HepG2 (cell line): ENCODE data around the gene DOK7. TPM values are rescaled to one million over a fixed set of nuclear protein-coding genes. Genes with fewer than 3 reads are reported as not detected.

ENCODE experiments used
- ATAC-seq: fragments of 200-7000 bp; cut with Tn5 transposase; 3 replicates; pipeline ENCODE4 v1.9.1; 2020; ENCODE audit warnings: mild to moderate bottlenecking, moderate library complexity
- BruUV-seq: library from RNA; stranded (reverse); fragments of 400-500 nt; replicated peaks from 2 replicates; lab custom pipeline; 2021; lab: Mats Ljungman, UMichigan
- CTCF ChIA-PET: fragments of 300-600 bp; formaldehyde crosslinking; extraction: SDS; loops from one replicate; lab custom pipeline; 2021; ENCODE audit warnings: low total read pairs, inconsistent platforms, low intra/inter-chr PET ratio; lab: Yijun Ruan, JAX
- POLR2A ChIA-PET: fragments of 350-600 bp; sonication (Branson Sonifier 250); formaldehyde crosslinking; loops from one replicate; lab custom pipeline; 2020; ENCODE audit warnings: antibody characterized with exemption, inconsistent platforms; lab: Yijun Ruan, JAX
- DNase-seq: peaks from one replicate; pipeline ENCODE4 v3.0.0-alpha.2; 2015; ENCODE audit warnings: low spot score
- FAIRE-seq: peaks from 3 replicates; lab custom pipeline; 2011; peaks lifted over from hg19 to GRCh38; lab: Jason Lieb, UNC
- H2AFZ ChIP-seq: one replicate; pipeline ENCODE4 v1.6.1; 2011; ENCODE audit warnings: low read length, inconsistent platforms
- H3K27ac ChIP-seq: fragments of 300-600 bp; 3 replicates; pipeline ENCODE4 v1.8.0; 2011; ENCODE audit warnings: mixed run types, mild to moderate bottlenecking, mixed read lengths, low read length, inconsistent platforms; ENCODE audit not compliant: insufficient read depth; ENCODE audit errors: extremely low read length
- H3K27me3 ChIP-seq, 2 experiments: fragments of 200-600 bp in 1 of 2; 2 replicates in 1 of 2; 3 replicates in 1 of 2; pipeline versions ENCODE4 v1.6.0 to v1.8.0; 2011; ENCODE audit warnings: low read length in 2 of 2, mild to moderate bottlenecking in 2 of 2, moderate library complexity in 2 of 2, inconsistent platforms in 1 of 2; ENCODE audit not compliant: insufficient read depth in 2 of 2, control insufficient read depth in 1 of 2
- H3K36me3 ChIP-seq, 2 experiments: fragments of 200-600 bp in 1 of 2; replicated peaks in 1 of 2; 2 replicates in 1 of 2; 3 replicates in 1 of 2; pipeline versions ENCODE4 v1.5.1 to v1.8.0; 2011; ENCODE audit warnings: low read length in 2 of 2, inconsistent platforms in 1 of 2; ENCODE audit not compliant: insufficient read depth in 2 of 2, control insufficient read depth in 1 of 2
- H3K4me1 ChIP-seq: 2 replicates; pipeline ENCODE4 v1.5.1; 2012; ENCODE audit warnings: low read length, inconsistent platforms; ENCODE audit not compliant: insufficient read depth
- H3K4me2 ChIP-seq: 2 replicates; pipeline ENCODE4 v1.6.0; 2011; ENCODE audit warnings: low read depth, low read length, inconsistent platforms
- H3K4me3 ChIP-seq, 3 experiments: fragments of 200-600 bp in 1 of 3; sonication (generic), shearing (Covaris generic) in 1 of 3; replicated peaks in 1 of 3; 2 replicates each; pipeline ENCODE4 v1.5.1; 2011 to 2016; ENCODE audit warnings: low read length in 3 of 3, inconsistent platforms in 2 of 3, low read depth in 2 of 3, mild to moderate bottlenecking in 2 of 3, control low read depth in 1 of 3, mixed read lengths in 1 of 3; ENCODE audit not compliant: insufficient read depth in 1 of 3
- H3K79me2 ChIP-seq: one replicate; pipeline ENCODE4 v1.6.1; 2011; ENCODE audit warnings: low read length, inconsistent platforms; ENCODE audit not compliant: insufficient read depth
- H3K9ac ChIP-seq: 2 replicates; pipeline ENCODE4 v1.6.0; 2011; ENCODE audit warnings: mild to moderate bottlenecking, low read depth, low read length, inconsistent platforms; ENCODE audit not compliant: insufficient read depth
- H3K9me3 ChIP-seq: 2 replicates; pipeline ENCODE4 v1.5.1; 2012; ENCODE audit warnings: mild to moderate bottlenecking, low read length
- H4K20me1 ChIP-seq: 2 replicates; pipeline ENCODE4 v1.6.0; 2011; ENCODE audit warnings: inconsistent platforms, mild to moderate bottlenecking, low read length, moderate library complexity; ENCODE audit not compliant: insufficient read depth
- AGO2 ChIP-seq: fragments of 200-400 bp; formaldehyde crosslinking; optimal IDR thresholded peaks from 2 replicates; pipeline ENCODE3; 2017; ENCODE audit warnings: mild to moderate bottlenecking, low read depth, low read length, moderate library complexity
- GFI1 ChIP-seq: sonication (generic); formaldehyde crosslinking; IDR thresholded peaks from 2 replicates; pipeline ENCODE4 v1.5.0; 2020; ENCODE audit warnings: missing genetic modification reagents, mild to moderate bottlenecking, borderline replicate concordance
- GPN1 ChIP-seq: sonication (generic); formaldehyde crosslinking; IDR thresholded peaks from 2 replicates; pipeline ENCODE4 v1.5.1; 2020; ENCODE audit warnings: missing genetic modification reagents, borderline replicate concordance
- MATR3 ChIP-seq: sonication (generic); formaldehyde crosslinking; IDR thresholded peaks from 2 replicates; pipeline ENCODE4 v1.4.0; 2020; ENCODE audit warnings: missing genetic modification reagents
- RBFOX2 ChIP-seq: fragments of 200-400 bp; formaldehyde crosslinking; IDR thresholded peaks from 2 replicates; pipeline ENCODE4 v1.6.1; 2017; ENCODE audit warnings: low read depth, mild to moderate bottlenecking, low read length
- SOX5 ChIP-seq: IDR thresholded peaks from 2 replicates; pipeline ENCODE4 v1.6.1; 2016; ENCODE audit warnings: borderline replicate concordance
- SPEN ChIP-seq: sonication (generic); formaldehyde crosslinking; IDR thresholded peaks from 2 replicates; pipeline ENCODE4 v1.5.1; 2020; ENCODE audit warnings: low read depth, mild to moderate bottlenecking, missing genetic modification reagents
- ZSCAN29 ChIP-seq: sonication (generic); formaldehyde crosslinking; conservative IDR thresholded peaks from 2 replicates; pipeline ENCODE4 v1.4.0; 2020; ENCODE audit warnings: mild to moderate bottlenecking, missing genetic modification reagents
- WGBS: methylation state at CpG from one replicate; pipeline ENCODE4 v1.1.6; 2017; ENCODE audit warnings: low lambda C conversion rate; 5-methylcytosine and 5-hydroxymethylcytosine counted together
- in situ Hi-C: cut with HindIII; loops from 2 replicates; pipeline ENCODE4 v1.10.0; 2017; ENCODE audit warnings: low pct_unique_long_range_greater_than_20kb; ENCODE audit not compliant: extremely low pct_ligation_motif_present
- intact Hi-C: fragments of 100-400 bp; cut with micrococcal nuclease; formaldehyde crosslinking; loops from one replicate; pipeline ENCODE4 v1.10.0; 2022; ENCODE audit not compliant: unreplicated experiment
- polyA plus RNA-seq, 8 experiments: library from polyadenylated mRNA; depleted of rRNA in 3 of 8; stranded (reverse) in 7 of 8; unstranded in 1 of 8; fragments of >200 nt; fragmentation: Illumina TruSeq in 4 of 8; extraction: Trizol in 4 of 8; gene quantifications; 2 replicates each; pipeline versions ENCODE4 v1.2.1 to v1.2.3, GENCODE V29; 2011 to 2016; ENCODE audit warnings: low read depth in 4 of 8, missing spikeins in 1 of 8, mixed read lengths in 1 of 8; ENCODE audit not compliant: insufficient read depth in 1 of 8
- total RNA-seq, 5 experiments: library from RNA; depleted of rRNA; stranded (reverse); fragments of >200 nt; fragmentation: Illumina TruSeq; extraction: Trizol; gene quantifications; 2 replicates each; pipeline ENCODE4 v1.2.3, GENCODE V29; 2016; ENCODE audit warnings: low read depth in 1 of 5

The DOK7 gene
- total and polyA plus RNA-seq, 2 of the 13 experiments (the other 11 are each of a cell fraction or from before 2014, with no cell fraction given): 0.03 to 0.07 TPM

DNA sequence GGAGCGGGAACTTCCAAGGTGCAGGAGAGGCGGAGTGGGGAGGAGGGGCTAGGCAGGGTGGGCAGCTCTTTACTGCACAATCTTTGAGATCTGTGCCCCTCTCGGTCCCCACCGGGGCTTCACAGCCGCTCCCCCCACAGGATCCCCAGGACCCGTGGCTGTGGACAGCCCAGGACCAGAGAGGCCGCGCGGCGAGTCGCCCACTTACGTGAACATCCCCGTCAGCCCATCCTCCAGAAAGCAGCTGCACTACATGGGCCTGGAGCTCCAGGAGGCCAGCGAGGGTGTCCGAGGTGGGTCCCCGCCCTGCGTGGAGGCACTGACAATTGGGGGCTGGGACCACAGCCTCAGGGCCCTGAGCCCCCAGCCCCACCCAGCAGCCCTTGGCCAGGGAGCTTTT, 37.0 kb downstream of the DOK7 start:
- H3K4me2 ChIP-seq: no peak overlapping the region
- H3K4me1 ChIP-seq: peaks cover 13% of the 10 kb centered on the region
- DNase-seq (no peak), FAIRE-seq (no peak), ATAC-seq (no peak)
- ChIA-PET CTCF (no interaction called here), POLR2A (no interaction called here)
- H4K20me1 ChIP-seq: peaks cover 3% of the 10 kb centered on the region; the same call in 1 of the 2 replicates
- peaks cover 5 to 18% of the 10 kb centered on the region in 2 experiments; a peak in 3 of 5 replicates for H3K36me3 ChIP-seq
- peaks cover 5 to 10% of the 10 kb centered on the region in 2 experiments; a peak in 4 of 5 replicates for H3K27me3 ChIP-seq
- H3K4me3 ChIP-seq: no peak overlapping the region
- WGBS: 91% methylated on average over 10 of the region's 17 CpGs
- H3K79me2 ChIP-seq: no peaks in the 10 kb centered on the region
- H3K9me3 ChIP-seq: no peaks in the 10 kb centered on the region
- in situ Hi-C loops (no loop called here), intact Hi-C loops (no loop called here)
- no peak overlapping the region for H3K9ac ChIP-seq
- no TSS peak for BruUV-seq
- H2AFZ ChIP-seq: no peak overlapping the region
- H3K27ac ChIP-seq: no peak overlapping the region
- no peak for TF ChIP-seq GFI1
- TF ChIP-seq RBFOX2: 0 out of 2 replicates have a peak, but pooled peaks have one; percentile 27

DNA sequence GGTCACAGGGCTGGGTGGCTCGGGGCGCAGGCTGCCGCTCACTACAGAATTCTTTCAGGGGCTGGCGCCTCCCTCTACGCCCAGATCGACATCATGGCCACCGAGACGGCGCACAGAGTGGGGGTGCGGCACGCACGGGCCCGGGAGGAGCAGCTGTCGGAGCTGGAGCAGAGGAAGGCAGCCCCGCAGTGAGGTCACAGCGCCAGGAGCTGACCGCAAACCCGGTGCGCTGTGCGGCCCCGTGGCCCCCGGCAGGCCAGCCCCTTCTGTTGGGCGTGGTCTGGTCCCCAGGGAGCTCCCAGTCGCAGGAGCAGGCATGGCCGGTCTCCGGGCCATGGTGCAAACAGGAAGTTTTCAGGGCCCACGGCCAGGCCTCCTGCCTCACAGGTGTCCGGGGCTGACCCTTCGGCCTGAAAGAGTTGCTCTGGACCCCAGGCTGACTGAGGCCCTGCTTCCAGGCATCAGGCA, 37.6 kb downstream of the DOK7 start:
- peaks cover 8% of the 10 kb centered on the region for H3K4me1 ChIP-seq
- intact Hi-C loops (no loop called here), in situ Hi-C loops (no loop called here)
- ChIA-PET CTCF (no interaction called here), POLR2A (no interaction called here)
- no peak overlapping the region for H2AFZ ChIP-seq
- H3K4me2 ChIP-seq: no peak overlapping the region
- FAIRE-seq (no peak), DNase-seq (no peak), ATAC-seq (no peak)
- no TSS peak for BruUV-seq
- peaks cover 2 to 5% of the 10 kb centered on the region in 2 experiments; a peak in 3 of 5 replicates for H3K27me3 ChIP-seq
- H3K79me2 ChIP-seq: no peaks in the 10 kb centered on the region
- H3K36me3 ChIP-seq: peaks cover 5 to 24% of the 10 kb centered on the region in 2 experiments; a peak in 3 of 5 replicates
- H3K4me3 ChIP-seq: no peak overlapping the region
- no CpG with 5 or more reads among the region's 29 CpGs for WGBS
- H3K9me3 ChIP-seq: no peaks in the 10 kb centered on the region
- no peak for TF ChIP-seq MATR3 (CRISPR knock-in tag)
- no peak for TF ChIP-seq GPN1 (CRISPR knock-in tag)
- TF ChIP-seq AGO2: peak; percentile 49
- no peak for TF ChIP-seq SOX5 (CRISPR knock-in tag)
- no peak for TF ChIP-seq SPEN
- no peak for TF ChIP-seq ZSCAN29
- H3K9ac ChIP-seq: no peak overlapping the region
- H3K27ac ChIP-seq: no peak overlapping the region
- peaks cover 3% of the 10 kb centered on the region; the same call in 1 of the 2 replicates for H4K20me1 ChIP-seq
